Pancreas (tissue), 10 donors: ENCODE data around the gene PTN. TPM values are rescaled to one million over a fixed set of nuclear protein-coding genes. Genes with fewer than 3 reads are reported as not detected.

Experiments used
- ATAC-seq, 4 donors: fragments of 200-7000 bp; cut with Tn5 transposase; one replicate each; pipeline versions ENCODE4 v1.8.0 to v1.9.1; 2020; ENCODE audit warnings: mild to moderate bottlenecking in 4 of 4, moderate library complexity in 4 of 4
- DNase-seq, 6 donors: peaks; one replicate each; pipeline ENCODE4 v3.0.0-alpha.2; 2020
- FAIRE-seq: peaks from 2 replicates; lab custom pipeline; 2012; peaks lifted over from hg19 to GRCh38; lab: Jason Lieb, UNC
- H3K27ac ChIP-seq, 4 donors: fragments of 200-600 bp; sonication (generic); 1 replicate in 3 of 4; 2 replicates in 1 of 4; pipeline versions ENCODE4 v1.5.0 to v1.8.0; 2020
- H3K27me3 ChIP-seq, 4 donors: fragments of 200-600 bp; one replicate each; pipeline ENCODE4 v1.8.0; 2021
- H3K36me3 ChIP-seq, 3 donors: fragments of 200-600 bp; sonication (generic) in 1 of 3; one replicate each; pipeline versions ENCODE4 v1.5.0 to v1.8.0; 2020 to 2021
- H3K4me1 ChIP-seq, 3 donors: fragments of 200-600 bp; one replicate each; pipeline ENCODE4 v1.8.0; 2021
- H3K4me3 ChIP-seq, 4 donors: fragments of 200-600 bp; sonication (generic) in 2 of 4; one replicate each; pipeline versions ENCODE4 v1.5.0 to v1.8.0; 2020 to 2021
- H3K9me3 ChIP-seq, 4 donors: fragments of 200-600 bp; one replicate each; pipeline ENCODE4 v1.8.0; 2021
- CTCF ChIP-seq, 4 donors: fragments of 200-600 bp; sonication (generic) in 3 of 4; IDR thresholded peaks; one replicate each; pipeline versions ENCODE4 v1.5.0 to v1.8.0; 2021; ENCODE audit warnings: antibody characterized with exemption in 4 of 4
- WGBS, 2 donors: extraction: QIAGEN DNeasy Blood & Tissue Kit; methylation state at CpG; one replicate each; pipeline ENCODE4 v1.1.7; 2013; 5-methylcytosine and 5-hydroxymethylcytosine counted together
- intact Hi-C, 3 donors: fragments of 100-400 bp; cut with DNase I; formaldehyde crosslinking; loops; one replicate each; pipeline versions ENCODE4 v1.11.1 to v1.14.2; 2022
- polyA plus RNA-seq, 2 donors: library from polyadenylated mRNA; stranded (reverse); fragments of 200-250 nt; gene quantifications; one replicate each; pipeline ENCODE4 v1.2.3, GENCODE V29; 2013
- total RNA-seq, 6 donors: library from RNA; stranded (reverse); fragmentation: NEBNext Ultra II Directional in 4 of 6; extraction: Animal tissue kit (Norgen Biotek cat#: 25700) in 4 of 6; gene quantifications; one replicate each; pipeline versions ENCODE4 v1.2.1 to v1.2.4, GENCODE V29; 2021 to 2023
- donor health status: healthy with polysubstance abuse.
- donor health status: DM: no; HTN: no; CAD: no; lungs with moderate emphysema.
- donor health status: DM: no; HTN: no; CAD: no.
- donor health status: control.
- donor health status: control.
- donor health status: Bipolar disorder and iron deficiency.
- donor health status: DM: yes; HTN: yes; CAD: no.
- donor health status: DM: no; HTN: no; CAD: no.
- donor health status: DM: no; HTN: no; CAD: no.
- donor health status: DM: yes; HTN: yes; CAD: no.

Gene PTN
- total and polyA plus RNA-seq, 8 donors = 0.35 to 1.8 (median 0.47) TPM

GRCh38 chr7:137302081-137302480 is 41.5 kb downstream of the PTN start:
- Histone ChIP-seq H3K4me3 (no peak overlapping the region), H3K9me3 (no peaks in the 10 kb centered on the region), H3K36me3 (no peaks in the 10 kb centered on the region), H3K4me1 (peaks cover 0 to 9% (median 8%) of the 10 kb centered on the region in 3 donors), H3K27me3 (peaks cover 0 to 10% (median 3%) of the 10 kb centered on the region in 4 donors), H3K27ac (no peak overlapping the region)
- ATAC-seq = no peak
- intact Hi-C loops = no loop called here
- TF ChIP-seq CTCF (IDR thresholded peaks at IDR 0.05) = no peak
- no peak for FAIRE-seq
- no peak for DNase-seq
- 68 to 89% methylated on average over 2 of the region's 2 CpGs for WGBS, 2 donors

GRCh38 chr7:137298464-137298794 is 45.1 kb downstream of the PTN start:
- no peak for TF ChIP-seq CTCF (IDR thresholded peaks at IDR 0.05)
- 28 to 34% methylated on average over 1 of the region's 1 CpG for WGBS, 2 donors
- no peak overlapping the region for H3K4me3 ChIP-seq
- DNase-seq = no peak
- no peaks in the 10 kb centered on the region for H3K9me3 ChIP-seq
- intact Hi-C loops = no loop called here
- FAIRE-seq = no peak
- ATAC-seq = peak in 3 of 4 donors; percentile 20 to 45 (median 37)
- H3K27ac ChIP-seq = no peak overlapping the region
- no peaks in the 10 kb centered on the region for H3K36me3 ChIP-seq
- peaks cover 7 to 22% (median 16%) of the 10 kb centered on the region in 3 donors for H3K4me1 ChIP-seq
- H3K27me3 ChIP-seq = peaks cover 0 to 4% (median 0%) of the 10 kb centered on the region in 4 donors

- WGBS, 2 donors = 13 to 17% methylated on average over 9 of the region's 9 CpGs
- no peak for TF ChIP-seq CTCF (IDR thresholded peaks at IDR 0.05)
- ATAC-seq = peak; percentile 53 to 88 (median 82)
- H3K36me3 ChIP-seq = no peaks in the 10 kb centered on the region
- no peak overlapping the region for H3K4me3 ChIP-seq
- FAIRE-seq = peak; percentile 13
- peak in 1 of 6 donors; percentile 15 for DNase-seq
- no peaks in the 10 kb centered on the region for H3K9me3 ChIP-seq
- H3K27me3 ChIP-seq = no peaks in the 10 kb centered on the region
- intact Hi-C loops = no loop called here
- peaks cover 7 to 22% (median 16%) of the 10 kb centered on the region in 3 donors for H3K4me1 ChIP-seq
- no peak overlapping the region for H3K27ac ChIP-seq
Measured at GRCh38 chr7:137297551-137298463, 45.7 kb downstream of the PTN start.

GRCh38 chr7:137296576-137296975 is 47.0 kb downstream of the PTN start:
- 67 to 78% methylated on average over 2 of the region's 2 CpGs for WGBS, 2 donors
- ATAC-seq (no peak), DNase-seq (no peak), FAIRE-seq (no peak)
- H3K4me1 ChIP-seq = peaks cover 7 to 22% (median 16%) of the 10 kb centered on the region in 3 donors
- no peaks in the 10 kb centered on the region for H3K36me3 ChIP-seq
- no peak for TF ChIP-seq CTCF (IDR thresholded peaks at IDR 0.05)
- no peaks in the 10 kb centered on the region for H3K9me3 ChIP-seq
- H3K27ac ChIP-seq = no peak overlapping the region
- no peaks in the 10 kb centered on the region for H3K27me3 ChIP-seq
- intact Hi-C loops = no loop called here
- H3K4me3 ChIP-seq = no peak overlapping the region
